ENCODE results near the gene NCF2. TPM values are rescaled to one million over a fixed set of nuclear protein-coding genes. Genes with fewer than 3 reads are reported as not detected.
A peak's percentile ranks its signal among the peaks of the same experiment; 100 is the strongest.

Gene NCF2
- total and polyA plus RNA-seq, 12 donors, result 2.3 to 22.7 (median 13.9) TPM

DNA sequence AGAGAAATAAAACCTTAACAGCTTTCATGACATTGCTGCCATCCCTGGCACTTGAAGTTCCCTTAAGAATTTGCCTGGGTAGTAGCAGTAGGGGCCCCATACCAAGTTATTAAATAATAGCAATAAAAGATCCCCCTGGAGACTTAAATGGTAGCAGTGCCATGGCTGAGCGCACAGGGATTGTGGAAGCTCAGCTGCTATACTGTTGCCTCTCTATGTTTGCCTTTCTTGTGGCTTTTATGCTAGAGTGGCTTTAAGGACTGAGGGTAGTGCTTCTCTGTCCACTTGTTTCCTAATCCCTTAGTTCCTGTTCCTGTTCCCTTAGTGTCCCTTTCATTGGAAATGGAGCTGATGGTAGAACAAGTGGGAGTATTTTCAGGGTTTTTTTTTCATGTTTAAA lies 42.1 kb downstream of the NCF2 start:
- intact Hi-C loops (cut with DNase I), result no loop called here
- TF ChIP-seq POLR2A (IDR thresholded peaks at IDR 0.05) (no peak), CTCF (IDR thresholded peaks at IDR 0.05) (no peak)
- WGBS, 4 donors, result 91 to 100% (median 92%) methylated on average over 1 of the region's 1 CpG
- no peaks in the 10 kb centered on the region for H3K27me3 ChIP-seq
- DNase-seq, result no peak
- no peak overlapping the region for H3K27ac ChIP-seq
- H3K9me3 ChIP-seq (replicated peaks in 1 of 3), result no peaks in the 10 kb centered on the region
- H3K4me1 ChIP-seq (replicated peaks in 1 of 2), result peaks cover 9 to 10% of the 10 kb centered on the region in 2 donors
- peaks cover 0 to 57% of the 10 kb centered on the region in 2 donors for H3K36me3 ChIP-seq (replicated peaks in 1 of 2)
- H3K4me3 ChIP-seq, result no peak overlapping the region

- H3K27me3 ChIP-seq, result no peaks in the 10 kb centered on the region
- TF ChIP-seq POLR2A (IDR thresholded peaks at IDR 0.05) (no peak), CTCF (IDR thresholded peaks at IDR 0.05) (no peak)
- H3K4me3 ChIP-seq, result no peak overlapping the region
- WGBS, 4 donors, result 45 to 73% (median 61%) methylated on average over 2 of the region's 2 CpGs
- H3K9me3 ChIP-seq (replicated peaks in 1 of 3), result no peaks in the 10 kb centered on the region
- DNase-seq, result no peak
- intact Hi-C loops (cut with DNase I), result no loop called here
- no peak overlapping the region for H3K27ac ChIP-seq
- peaks cover 0 to 51% of the 10 kb centered on the region in 2 donors for H3K36me3 ChIP-seq (replicated peaks in 1 of 2)
- peaks cover 9 to 10% of the 10 kb centered on the region in 2 donors for H3K4me1 ChIP-seq (replicated peaks in 1 of 2)
These were observed 43.8 kb downstream of the NCF2 start for GRCh38 chr1:183546427-183546826.

DNA sequence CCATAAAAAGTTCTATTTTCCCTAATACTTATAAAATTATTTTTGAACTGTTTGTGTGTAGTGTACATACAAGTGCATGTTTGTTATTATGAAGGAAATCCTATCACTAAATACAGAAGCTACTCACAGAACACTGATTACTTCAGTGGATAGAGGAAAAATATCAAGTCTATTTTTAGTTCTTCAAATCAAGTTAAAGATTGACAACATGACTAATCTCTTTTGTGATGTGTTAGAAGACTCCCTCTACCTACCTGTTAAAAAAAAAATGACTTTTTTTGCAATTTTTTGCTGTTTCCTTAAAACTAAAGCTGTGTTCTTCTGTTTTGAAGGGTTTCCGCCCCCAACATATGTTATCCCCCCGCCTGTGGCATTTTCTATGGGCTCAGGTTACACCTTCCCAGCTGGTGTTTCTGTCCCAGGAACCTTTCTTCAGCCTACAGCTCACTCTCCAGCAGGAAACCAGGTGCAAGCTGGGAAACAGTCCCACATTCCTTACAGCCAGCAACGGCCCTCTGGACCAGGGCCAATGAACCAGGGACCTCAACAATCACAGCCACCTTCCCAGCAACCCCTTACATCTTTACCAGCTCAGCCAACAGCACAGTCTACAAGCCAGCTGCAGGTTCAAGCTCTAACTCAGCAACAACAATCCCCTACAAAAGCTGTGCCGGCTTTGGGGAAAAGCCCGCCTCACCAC lies 45.5 kb downstream of the NCF2 start:
- no peak for TF ChIP-seq POLR2A (IDR thresholded peaks at IDR 0.05)
- TF ChIP-seq CTCF (IDR thresholded peaks at IDR 0.05), result no peak
- Histone ChIP-seq H3K9me3 (replicated peaks in 1 of 3) (no peaks in the 10 kb centered on the region), H3K4me3 (no peak overlapping the region), H3K4me1 (replicated peaks in 1 of 2) (peaks cover 9 to 10% of the 10 kb centered on the region in 2 donors), H3K27ac (no peak overlapping the region), H3K27me3 (no peaks in the 10 kb centered on the region), H3K36me3 (replicated peaks in 1 of 2) (peaks cover 0 to 51% of the 10 kb centered on the region in 2 donors)
- intact Hi-C loops (cut with DNase I), result no loop called here
- WGBS, 4 donors, result 78 to 84% (median 82%) methylated on average over 5 of the region's 5 CpGs
- no peak for DNase-seq

GRCh38 chr1:183543619-183544204 lies 46.5 kb downstream of the NCF2 start:
- Histone ChIP-seq H3K36me3 (replicated peaks in 1 of 2) (peaks cover 0 to 49% of the 10 kb centered on the region in 2 donors), H3K4me3 (no peak overlapping the region), H3K27ac (no peak overlapping the region), H3K9me3 (replicated peaks in 1 of 3) (no peaks in the 10 kb centered on the region), H3K4me1 (replicated peaks in 1 of 2) (peaks cover 9 to 10% of the 10 kb centered on the region in 2 donors), H3K27me3 (no peaks in the 10 kb centered on the region)
- TF ChIP-seq CTCF (IDR thresholded peaks at IDR 0.05), result peak; percentile 22 to 63 (median 54)
- TF ChIP-seq POLR2A (IDR thresholded peaks at IDR 0.05), result no peak
- intact Hi-C loops (cut with DNase I), result no loop called here
- peak in 1 of 7 donors; percentile 29 for DNase-seq
- WGBS, 4 donors, result 41 to 46% (median 45%) methylated on average over 2 of the region's 2 CpGs
